ENCODE results near the gene AZU1. TPM values are rescaled to one million over a fixed set of nuclear protein-coding genes. Genes with fewer than 3 reads are reported as not detected.
A peak's percentile ranks its signal among the peaks of the same experiment; 100 is the strongest.

Gene AZU1
- total RNA-seq, 1 experiment from 2014 or later = not detected

DNA sequence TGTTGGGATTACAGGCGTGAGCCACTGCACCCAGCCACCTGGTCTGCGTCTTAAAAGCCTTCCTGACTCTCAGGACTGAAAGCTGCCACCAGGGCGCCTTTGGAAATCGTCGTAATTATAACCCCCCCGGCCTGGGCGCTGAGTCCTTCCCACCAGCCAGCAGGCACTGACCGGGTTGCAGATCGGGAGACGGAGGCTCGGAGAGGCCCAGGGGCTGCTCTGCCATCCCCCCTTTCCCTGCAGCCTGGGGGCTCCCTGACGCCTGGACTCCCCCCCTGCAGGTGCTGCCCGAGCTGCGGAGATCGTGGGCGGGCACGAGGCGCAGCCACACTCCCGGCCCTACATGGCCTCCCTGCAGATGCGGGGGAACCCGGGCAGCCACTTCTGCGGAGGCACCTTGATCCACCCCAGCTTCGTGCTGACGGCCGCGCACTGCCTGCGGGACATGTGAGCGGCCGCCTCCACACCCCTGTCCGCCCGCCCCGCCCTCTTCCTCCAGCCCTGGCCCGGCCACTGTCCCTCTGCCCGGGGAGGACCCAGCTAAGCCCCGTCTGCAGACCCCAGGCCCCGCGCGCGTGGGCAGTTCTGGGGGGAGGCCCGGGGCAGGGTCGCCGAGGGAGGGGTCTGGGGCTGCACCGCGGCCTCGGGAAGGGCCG lies 15.7 kb downstream of the AZU1 start:
- intact Hi-C loops (cut with micrococcal nuclease; ENCODE audit: unreplicated experiment) = no loop called here
- ChIA-PET CTCF (interaction anchor here (0.6 to 1.1 kb wide), 2 partner anchors 20 to 92 kb away, joined by 4 to 6 read pairs; no protein-coding TSS in a partner anchor), POLR2A (ENCODE audit: low non-redundant PET) (interaction anchor here (0.6 to 0.7 kb wide), 2 partner anchors 28 to 70 kb away, joined by 3 to 4 read pairs; partner anchors contain the start of gene R3HDM4)
- DNase-seq (ENCODE audit: low spot score) = no peak
- H3K4me3 ChIP-seq (ENCODE audit: low read depth, low read length, poor library complexity, severe bottlenecking) = peak overlapping the region; percentile 33
- H3K4me1 ChIP-seq (ENCODE audit: insufficient read depth, low read length, poor library complexity, severe bottlenecking) = peaks cover 15% of the 10 kb centered on the region
- H3K27ac ChIP-seq (ENCODE audit: low read depth, low read length, poor library complexity, severe bottlenecking) = no peak overlapping the region
- BruUV-seq (replicated peaks) = no TSS peak
- no peak for TF ChIP-seq EZH2 (IDR thresholded peaks at IDR 0.05; ENCODE audit: borderline replicate concordance, low read depth, low read length, poor library complexity, severe bottlenecking)
- TF ChIP-seq, protein P1, sequence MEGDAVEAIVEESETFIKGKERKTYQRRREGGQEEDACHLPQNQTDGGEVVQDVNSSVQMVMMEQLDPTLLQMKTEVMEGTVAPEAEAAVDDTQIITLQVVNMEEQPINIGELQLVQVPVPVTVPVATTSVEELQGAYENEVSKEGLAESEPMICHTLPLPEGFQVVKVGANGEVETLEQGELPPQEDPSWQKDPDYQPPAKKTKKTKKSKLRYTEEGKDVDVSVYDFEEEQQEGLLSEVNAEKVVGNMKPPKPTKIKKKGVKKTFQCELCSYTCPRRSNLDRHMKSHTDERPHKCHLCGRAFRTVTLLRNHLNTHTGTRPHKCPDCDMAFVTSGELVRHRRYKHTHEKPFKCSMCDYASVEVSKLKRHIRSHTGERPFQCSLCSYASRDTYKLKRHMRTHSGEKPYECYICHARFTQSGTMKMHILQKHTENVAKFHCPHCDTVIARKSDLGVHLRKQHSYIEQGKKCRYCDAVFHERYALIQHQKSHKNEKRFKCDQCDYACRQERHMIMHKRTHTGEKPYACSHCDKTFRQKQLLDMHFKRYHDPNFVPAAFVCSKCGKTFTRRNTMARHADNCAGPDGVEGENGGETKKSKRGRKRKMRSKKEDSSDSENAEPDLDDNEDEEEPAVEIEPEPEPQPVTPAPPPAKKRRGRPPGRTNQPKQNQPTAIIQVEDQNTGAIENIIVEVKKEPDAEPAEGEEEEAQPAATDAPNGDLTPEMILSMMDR (conservative IDR thresholded peaks at IDR 0.05; ENCODE audit: low read depth, low read length) = no peak
- H3K9me3 ChIP-seq (ENCODE audit: low read depth, low read length, poor library complexity, severe bottlenecking) = no peaks in the 10 kb centered on the region
- H3K27me3 ChIP-seq (replicated peaks; ENCODE audit: insufficient read depth, low read depth, low read length, poor library complexity) = peaks cover 7% of the 10 kb centered on the region
- no peaks in the 10 kb centered on the region for H3K36me3 ChIP-seq (ENCODE audit: insufficient read depth, low read length, poor library complexity, severe bottlenecking)

DNA sequence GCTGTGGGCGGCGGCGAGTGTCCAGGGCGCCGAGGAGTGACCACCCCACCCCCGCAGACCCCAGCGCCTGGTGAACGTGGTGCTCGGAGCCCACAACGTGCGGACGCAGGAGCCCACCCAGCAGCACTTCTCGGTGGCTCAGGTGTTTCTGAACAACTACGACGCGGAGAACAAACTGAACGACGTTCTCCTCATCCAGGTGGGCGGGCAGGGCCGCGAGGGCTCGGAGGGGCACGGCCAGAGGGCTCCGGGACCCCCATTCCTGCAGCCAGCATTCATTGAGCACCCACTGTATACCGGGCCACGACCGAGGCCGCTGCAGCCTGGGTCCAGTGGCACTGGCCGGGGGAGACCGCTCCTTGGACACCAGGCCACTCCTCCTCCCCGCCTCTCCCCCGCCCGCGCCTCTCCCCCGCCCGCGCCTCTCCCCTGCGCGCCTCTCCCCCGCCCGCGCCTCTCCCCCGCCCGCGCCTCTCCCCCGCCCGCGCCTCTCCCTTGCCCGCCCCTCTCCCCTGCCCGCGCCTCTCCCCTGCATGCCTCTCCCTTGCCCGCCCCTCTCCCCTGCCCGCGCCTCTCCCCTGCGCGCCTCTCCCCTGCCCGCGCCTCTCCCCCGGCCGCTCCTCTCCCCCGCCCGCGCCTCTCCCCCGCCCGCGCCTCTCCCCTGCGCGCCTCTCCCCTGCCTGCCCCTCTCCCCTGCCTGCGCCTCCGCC lies 16.4 kb downstream of the AZU1 start:
- Histone ChIP-seq H3K27ac (ENCODE audit: low read depth, low read length, poor library complexity, severe bottlenecking) (no peak overlapping the region), H3K27me3 (replicated peaks; ENCODE audit: insufficient read depth, low read depth, low read length, poor library complexity) (peaks cover 7% of the 10 kb centered on the region), H3K4me3 (ENCODE audit: low read depth, low read length, poor library complexity, severe bottlenecking) (peak overlapping the region; percentile 33), H3K36me3 (ENCODE audit: insufficient read depth, low read length, poor library complexity, severe bottlenecking) (no peaks in the 10 kb centered on the region), H3K9me3 (ENCODE audit: low read depth, low read length, poor library complexity, severe bottlenecking) (no peaks in the 10 kb centered on the region), H3K4me1 (ENCODE audit: insufficient read depth, low read length, poor library complexity, severe bottlenecking) (peaks cover 15% of the 10 kb centered on the region)
- TF ChIP-seq EZH2 (IDR thresholded peaks at IDR 0.05; ENCODE audit: borderline replicate concordance, low read depth, low read length, poor library complexity, severe bottlenecking) = no peak
- TF ChIP-seq, protein P1 (conservative IDR thresholded peaks at IDR 0.05; ENCODE audit: low read depth, low read length) = no peak
- intact Hi-C loops (cut with micrococcal nuclease; ENCODE audit: unreplicated experiment) = no loop called here
- DNase-seq (ENCODE audit: low spot score) = no peak
- no TSS peak for BruUV-seq (replicated peaks)
- POLR2A ChIA-PET (ENCODE audit: low non-redundant PET) = interaction anchor here (0.6 kb wide), 1 partner anchor 69 kb away, joined by 4 read pairs; the partner anchor contains the start of gene R3HDM4
- CTCF ChIA-PET = no interaction called here

DNA sequence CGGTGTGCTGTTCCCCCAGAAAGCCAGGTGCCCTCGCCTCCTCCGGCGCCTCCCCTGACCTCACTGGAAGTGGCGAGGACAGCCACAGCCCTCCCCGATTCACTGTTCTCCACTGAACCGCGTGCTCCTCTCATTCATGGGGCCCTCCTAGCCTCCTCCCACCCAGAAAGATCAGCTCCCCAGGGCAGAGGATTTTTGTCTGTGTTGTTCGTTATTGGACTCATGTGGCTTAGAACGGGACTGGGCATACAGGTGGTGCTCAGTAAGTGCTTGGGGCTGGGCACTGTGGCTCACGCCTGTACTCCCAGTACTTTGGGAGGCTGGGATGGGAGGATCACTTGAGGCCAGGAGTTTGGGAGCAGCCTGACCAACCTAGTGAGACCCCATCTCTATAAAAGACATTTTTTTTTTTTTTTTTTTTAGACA lies 16.9 kb downstream of the AZU1 start:
- Histone ChIP-seq H3K27me3 (replicated peaks; ENCODE audit: insufficient read depth, low read depth, low read length, poor library complexity) (peaks cover 7% of the 10 kb centered on the region), H3K4me3 (ENCODE audit: low read depth, low read length, poor library complexity, severe bottlenecking) (no peak overlapping the region), H3K27ac (ENCODE audit: low read depth, low read length, poor library complexity, severe bottlenecking) (no peak overlapping the region), H3K9me3 (ENCODE audit: low read depth, low read length, poor library complexity, severe bottlenecking) (no peaks in the 10 kb centered on the region), H3K36me3 (ENCODE audit: insufficient read depth, low read length, poor library complexity, severe bottlenecking) (no peaks in the 10 kb centered on the region), H3K4me1 (ENCODE audit: insufficient read depth, low read length, poor library complexity, severe bottlenecking) (peaks cover 10% of the 10 kb centered on the region)
- POLR2A ChIA-PET (ENCODE audit: low non-redundant PET) = no interaction called here
- TF ChIP-seq, protein P1 (conservative IDR thresholded peaks at IDR 0.05; ENCODE audit: low read depth, low read length) = no peak
- TF ChIP-seq EZH2 (IDR thresholded peaks at IDR 0.05; ENCODE audit: borderline replicate concordance, low read depth, low read length, poor library complexity, severe bottlenecking) = no peak
- intact Hi-C loops (cut with micrococcal nuclease; ENCODE audit: unreplicated experiment) = no loop called here
- no peak for DNase-seq (ENCODE audit: low spot score)
- CTCF ChIA-PET = no interaction called here
- no TSS peak for BruUV-seq (replicated peaks)
